Hematopoietic multipotent progenitor cell treated with erythropoietin and hydrocortisone succinate and interleukin-3 and kit ligand, for 6 days (in vitro differentiated cells): ENCODE measurements around the gene LMF1.
A peak's percentile ranks its signal among the peaks of the same experiment; 100 is the strongest.
"Not testable (repeated sequence)": the region's sequence is repeated elsewhere in the genome, so short reads cannot be mapped to it uniquely, and the experiment has no call there.

Experiments
- DNase-seq: peaks from one replicate; pipeline ENCODE4 v3.0.0-alpha.2; 2015

LMF1 gene

DNA sequence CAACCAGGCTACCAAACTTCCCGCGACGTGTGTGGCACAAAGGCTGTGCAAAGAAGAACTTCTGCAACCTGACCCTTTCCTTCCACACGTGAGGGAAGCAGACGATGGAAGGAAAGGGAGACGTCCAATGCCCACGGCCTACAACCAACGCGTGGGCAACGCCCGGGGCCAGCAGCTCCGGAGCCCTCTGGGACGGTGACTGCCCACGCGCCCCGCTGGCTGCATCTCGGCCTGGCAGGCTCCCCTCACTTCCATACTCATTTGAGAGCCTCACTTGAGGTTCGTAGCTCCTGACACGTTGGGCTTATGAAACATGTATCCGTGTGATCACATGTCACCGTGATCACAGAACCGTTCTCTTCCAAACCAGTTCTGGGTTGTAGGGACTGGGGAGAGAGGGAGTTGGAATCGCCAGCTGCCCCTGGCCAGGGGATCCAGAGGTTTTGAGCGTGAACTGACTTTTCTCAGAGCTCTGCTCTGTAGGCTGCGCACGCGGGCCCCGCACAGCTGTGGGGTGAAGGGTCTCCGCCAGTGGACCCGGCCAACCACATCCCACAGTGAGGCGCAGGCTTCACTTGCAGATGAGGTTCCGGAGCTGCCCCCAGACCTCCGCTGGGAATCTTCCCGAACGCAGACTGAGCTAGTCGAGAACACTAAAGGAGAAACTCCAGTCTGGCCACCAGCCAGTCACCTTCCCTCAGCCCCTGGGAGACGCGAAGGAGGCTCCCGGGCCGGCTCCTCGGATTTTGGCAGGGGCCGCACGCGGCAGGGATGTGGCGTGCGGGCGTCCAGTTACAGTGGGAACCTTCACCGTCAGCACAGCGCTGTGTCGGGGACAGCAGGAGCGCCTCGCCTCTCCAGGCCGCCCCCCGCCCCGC is 1.0 kb downstream of the LMF1 start:
- DNase-seq = peak; percentile 29

DNA sequence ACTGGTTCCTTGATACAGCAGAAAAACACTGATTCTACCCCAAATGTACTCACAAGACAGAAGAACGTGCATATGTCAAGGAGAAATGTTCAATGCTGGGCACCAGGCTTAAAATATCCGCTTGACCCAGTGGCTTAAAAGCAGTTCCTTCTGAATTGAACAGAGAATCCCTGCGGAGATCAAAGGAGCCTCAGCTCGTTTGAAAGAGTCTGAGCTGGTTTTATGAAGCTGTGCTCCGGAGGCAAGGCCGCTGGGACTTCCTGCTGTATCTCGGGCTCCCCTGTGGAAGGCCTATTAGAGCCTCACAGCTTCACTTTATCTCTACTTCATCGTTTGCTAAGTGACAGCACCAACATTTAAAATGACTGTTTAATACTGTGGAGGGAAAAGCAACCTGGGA is 2.2 kb downstream of the LMF1 start:
- DNase-seq = no peak

GRCh38 chr16:967546-968295 is 3.1 kb downstream of the LMF1 start:
- DNase-seq = no peak

- DNase-seq = no peak
Measured at GRCh38 chr16:967077-967541, 3.7 kb downstream of the LMF1 start.

DNA sequence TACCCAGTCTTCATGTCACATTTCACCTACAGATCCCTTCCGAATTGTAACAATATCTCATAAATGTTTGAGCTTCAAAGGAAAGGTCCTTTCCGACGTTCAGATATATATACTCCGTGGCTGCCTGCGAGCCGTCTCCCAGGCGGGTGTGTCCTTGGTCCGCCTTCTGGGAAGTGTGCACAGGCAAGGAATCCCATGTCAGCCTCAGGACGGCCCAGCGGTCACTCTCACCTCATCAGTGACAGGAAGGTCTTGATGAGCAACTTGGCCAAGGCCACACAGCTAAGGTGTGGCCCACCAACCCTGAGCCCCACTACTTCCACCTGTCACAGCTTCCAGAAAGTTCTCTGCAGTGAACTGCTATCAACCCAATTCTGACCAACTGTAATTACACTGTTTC is 4.3 kb downstream of the LMF1 start:
- no peak for DNase-seq

DNA sequence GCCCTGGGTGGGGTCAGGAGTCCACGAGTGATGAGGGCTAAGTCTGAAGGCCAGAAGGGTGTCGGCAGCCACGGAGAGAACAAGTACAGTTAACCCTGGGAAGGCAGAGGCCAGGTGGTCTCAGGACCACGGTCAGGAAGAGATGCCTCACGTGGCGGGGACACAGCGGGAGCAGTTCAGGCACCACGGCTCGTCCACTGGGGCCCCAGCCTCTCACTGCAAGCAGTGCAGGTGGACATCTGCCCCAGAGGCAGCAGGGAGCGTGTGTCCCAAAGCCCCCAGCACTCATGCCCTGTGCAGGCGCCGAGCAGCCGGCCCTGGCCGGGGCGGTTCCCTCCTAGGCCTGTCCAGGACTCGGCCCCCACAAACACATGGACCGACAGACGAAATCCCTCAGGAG is 4.7 kb downstream of the LMF1 start:
- DNase-seq = no peak

- DNase-seq = no peak
Measured at GRCh38 chr16:965487-965886, 5.3 kb downstream of the LMF1 start.

GRCh38 chr16:965036-965395 is 5.8 kb downstream of the LMF1 start:
- DNase-seq = no peak

DNA sequence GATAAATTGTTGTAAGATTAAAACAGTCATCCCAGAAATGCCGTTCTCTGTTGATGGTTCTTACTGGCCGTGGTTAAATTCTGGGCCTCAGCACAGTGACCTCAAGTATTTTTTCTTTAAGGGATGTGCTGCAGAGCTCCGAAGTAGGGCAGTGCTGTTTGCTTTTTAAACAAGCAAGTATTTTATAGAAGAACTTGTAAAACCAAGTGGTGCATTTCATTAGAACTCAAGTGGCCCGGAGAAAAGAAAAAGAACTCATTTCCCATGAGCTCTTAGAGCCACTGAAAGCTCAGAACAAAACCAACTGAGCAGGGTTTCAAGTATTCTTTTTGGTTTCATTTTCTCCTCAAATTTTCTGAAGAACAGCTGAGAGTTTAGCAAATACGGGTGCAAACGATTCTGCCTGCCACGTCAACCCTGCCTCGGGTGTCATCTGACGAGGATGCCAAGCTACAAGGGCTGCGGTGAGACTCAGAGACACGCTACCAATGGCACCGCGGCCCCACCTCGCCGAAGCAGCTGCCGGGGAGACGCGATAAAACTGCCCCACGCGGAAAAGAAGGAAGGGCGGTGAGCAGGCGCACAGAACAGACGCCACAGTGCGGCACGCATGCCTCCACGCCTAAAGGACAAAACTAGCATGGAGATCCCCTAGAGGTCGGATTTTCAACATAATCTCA is 6.3 kb downstream of the LMF1 start:
- DNase-seq = no peak

GRCh38 chr16:963913-964312 is 6.9 kb downstream of the LMF1 start:
- no peak for DNase-seq

GRCh38 chr16:962901-963814 is 7.6 kb downstream of the LMF1 start:
- DNase-seq = no peak

GRCh38 chr16:962366-962765 is 8.4 kb downstream of the LMF1 start:
- DNase-seq = no peak

DNA sequence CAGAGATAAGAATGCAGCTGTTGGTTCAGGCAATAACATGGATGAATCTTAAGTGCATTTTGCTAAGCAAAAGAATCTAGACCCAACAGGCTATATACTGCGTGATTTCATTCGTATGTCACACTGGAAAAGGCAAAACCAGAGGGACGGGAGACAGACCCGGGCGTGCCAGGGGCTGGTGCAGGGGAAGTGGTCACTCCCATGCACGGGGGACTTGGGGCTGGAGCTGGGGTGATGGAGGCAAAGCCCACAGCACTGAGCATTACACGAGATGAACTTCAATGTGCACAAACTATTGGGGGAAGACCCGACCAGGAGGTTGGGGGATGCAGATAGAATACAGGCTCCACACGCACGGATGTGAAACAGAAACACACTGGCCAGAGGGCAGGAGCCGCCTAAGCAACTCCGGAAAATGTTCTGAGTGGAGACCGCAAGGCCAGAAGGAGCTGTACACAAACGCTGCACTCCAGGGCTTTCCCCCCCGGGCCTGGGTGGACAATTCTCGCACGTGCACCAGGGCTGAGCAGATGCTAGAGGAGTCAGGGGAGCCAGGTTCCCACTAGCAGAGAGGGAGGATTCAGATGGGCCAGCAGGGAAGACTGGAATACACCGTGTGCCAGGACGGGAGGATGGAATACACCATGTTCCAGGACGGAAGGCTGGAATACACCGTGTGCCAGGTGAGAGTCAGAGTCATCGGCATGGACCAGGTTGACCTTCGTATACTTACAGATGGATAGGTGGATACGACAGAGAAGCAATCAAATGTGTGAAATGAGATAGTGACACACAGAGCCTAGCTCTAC is 11.3 kb downstream of the LMF1 start:
- DNase-seq = no peak

DNA sequence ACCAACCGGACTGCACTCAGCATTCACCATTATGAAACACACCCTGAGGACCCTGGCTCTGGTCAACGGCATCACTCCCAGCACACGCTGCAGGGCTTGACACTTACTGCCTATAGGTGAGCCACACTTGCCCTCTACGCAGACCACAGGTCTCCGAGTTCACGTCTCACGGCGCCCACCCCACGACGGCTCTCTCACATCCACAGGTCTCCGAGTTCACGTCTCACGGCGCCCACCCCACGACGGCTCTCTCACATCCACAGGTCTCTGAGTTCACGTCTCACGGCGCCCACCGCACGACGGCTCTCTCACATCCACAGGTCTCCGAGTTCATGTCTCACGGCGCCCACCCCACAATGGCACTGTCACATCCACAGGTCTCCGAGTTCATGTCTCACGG is 15.0 kb downstream of the LMF1 start:
- DNase-seq = not testable (repeated sequence)

GRCh38 chr16:953818-954217 is 17.0 kb downstream of the LMF1 start:
- DNase-seq = not testable (repeated sequence)

- no peak for DNase-seq
Measured at GRCh38 chr16:952321-952720, 18.5 kb downstream of the LMF1 start.

GRCh38 chr16:951660-952301 is 19.0 kb downstream of the LMF1 start:
- DNase-seq = no peak

- not testable (repeated sequence) for DNase-seq
Measured at GRCh38 chr16:950733-951573, 19.8 kb downstream of the LMF1 start.

DNA sequence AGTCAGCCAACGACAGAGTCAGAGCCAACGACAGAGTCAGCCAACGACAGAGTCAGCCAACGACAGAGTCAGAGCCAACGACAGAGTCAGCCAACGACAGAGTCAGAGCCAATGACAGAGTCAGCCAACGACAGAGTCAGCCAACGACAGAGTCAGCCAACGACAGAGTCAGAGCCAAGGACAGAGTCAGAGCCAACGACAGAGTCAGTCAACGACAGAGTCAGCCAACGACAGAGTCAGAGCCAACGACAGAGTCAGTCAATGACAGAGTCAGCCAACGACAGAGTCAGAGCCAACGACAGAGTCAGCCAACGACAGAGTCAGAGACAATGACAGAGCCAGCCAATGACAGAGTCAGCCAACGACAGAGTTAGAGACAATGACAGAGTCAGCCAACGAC is 22.0 kb downstream of the LMF1 start:
- DNase-seq = not testable (repeated sequence)

GRCh38 chr16:947922-948303 is 22.9 kb downstream of the LMF1 start:
- not testable (repeated sequence) for DNase-seq
